Loucy (cell line): ENCODE data around the gene ASZ1.

ENCODE experiments used
- H2AFZ ChIP-seq: fragments of 200-600 bp; sonication (generic); 2 replicates; pipeline ENCODE4 v1.6.0; 2016; ENCODE audit warnings: antibody characterized with exemption, mild to moderate bottlenecking, low read length, moderate library complexity
- H3F3A ChIP-seq: fragments of 200-600 bp; 2 replicates; pipeline ENCODE4 v1.6.0; 2016; ENCODE audit warnings: antibody characterized with exemption, low read depth, mild to moderate bottlenecking
- H3K27me3 ChIP-seq: fragments of 200-600 bp; sonication (generic); 2 replicates; pipeline ENCODE4 v1.6.1; 2014; ENCODE audit warnings: low read length, mild to moderate bottlenecking; ENCODE audit not compliant: insufficient read depth, poor library complexity, severe bottlenecking
- H3K36me3 ChIP-seq: fragments of 200-600 bp; sonication (generic); 2 replicates; pipeline ENCODE4 v1.6.1; 2016; ENCODE audit warnings: low read length; ENCODE audit not compliant: insufficient read depth
- H3K4me1 ChIP-seq: fragments of 200-600 bp; sonication (generic); 2 replicates; pipeline ENCODE4 v1.5.1; 2014; ENCODE audit warnings: low read length, mild to moderate bottlenecking; ENCODE audit not compliant: insufficient read depth, poor library complexity, severe bottlenecking
- H3K4me2 ChIP-seq: fragments of 200-600 bp; sonication (generic); 2 replicates; pipeline ENCODE4 v1.6.0; 2014; ENCODE audit warnings: antibody characterized with exemption, low read length, low read depth, mild to moderate bottlenecking; ENCODE audit not compliant: poor library complexity, severe bottlenecking
- H3K4me3 ChIP-seq: fragments of 200-600 bp; sonication (generic); 2 replicates; pipeline ENCODE4 v1.5.1; 2014; ENCODE audit warnings: low read length, mild to moderate bottlenecking, mixed read lengths; ENCODE audit not compliant: poor library complexity, severe bottlenecking
- H3K79me2 ChIP-seq: fragments of 200-600 bp; sonication (generic); 2 replicates; pipeline ENCODE4 v1.6.1; 2014; ENCODE audit warnings: low read length; ENCODE audit not compliant: insufficient read depth
- H3K9ac ChIP-seq: fragments of 200-600 bp; sonication (generic); 2 replicates; pipeline ENCODE4 v1.6.0; 2014; ENCODE audit warnings: mild to moderate bottlenecking, low read depth, low read length, moderate library complexity; ENCODE audit not compliant: poor library complexity, severe bottlenecking
- H3K9me2 ChIP-seq: fragments of 200-600 bp; sonication (generic); replicated peaks from 2 replicates; pipeline ENCODE4 v1.6.1; 2016; ENCODE audit warnings: low read depth, low read length, mixed read lengths
- H3K9me3 ChIP-seq: fragments of 200-600 bp; sonication (generic); 2 replicates; pipeline ENCODE4 v1.6.1; 2014; ENCODE audit warnings: mild to moderate bottlenecking, antibody characterized with exemption, low read length, low read depth; ENCODE audit not compliant: insufficient read depth
- H4K20me1 ChIP-seq: fragments of 200-600 bp; sonication (generic); 2 replicates; pipeline ENCODE4 v1.6.0; 2014; ENCODE audit warnings: antibody characterized with exemption, low read length, mild to moderate bottlenecking; ENCODE audit not compliant: insufficient read depth, poor library complexity, severe bottlenecking
- EZH2phosphoT487 ChIP-seq: fragments of 200-600 bp; IDR thresholded peaks from 2 replicates; pipeline ENCODE4 v1.6.1; 2018; ENCODE audit warnings: antibody characterized with exemption, mild to moderate bottlenecking, moderate library complexity, borderline replicate concordance
- TF ChIP-seq, protein P1 (sequence below): fragments of 200-600 bp; sonication (generic); conservative IDR thresholded peaks from 2 replicates; pipeline ENCODE4 v1.5.1; 2014; ENCODE audit warnings: mild to moderate bottlenecking, antibody characterized with exemption, low read length

The ASZ1 gene

DNA sequence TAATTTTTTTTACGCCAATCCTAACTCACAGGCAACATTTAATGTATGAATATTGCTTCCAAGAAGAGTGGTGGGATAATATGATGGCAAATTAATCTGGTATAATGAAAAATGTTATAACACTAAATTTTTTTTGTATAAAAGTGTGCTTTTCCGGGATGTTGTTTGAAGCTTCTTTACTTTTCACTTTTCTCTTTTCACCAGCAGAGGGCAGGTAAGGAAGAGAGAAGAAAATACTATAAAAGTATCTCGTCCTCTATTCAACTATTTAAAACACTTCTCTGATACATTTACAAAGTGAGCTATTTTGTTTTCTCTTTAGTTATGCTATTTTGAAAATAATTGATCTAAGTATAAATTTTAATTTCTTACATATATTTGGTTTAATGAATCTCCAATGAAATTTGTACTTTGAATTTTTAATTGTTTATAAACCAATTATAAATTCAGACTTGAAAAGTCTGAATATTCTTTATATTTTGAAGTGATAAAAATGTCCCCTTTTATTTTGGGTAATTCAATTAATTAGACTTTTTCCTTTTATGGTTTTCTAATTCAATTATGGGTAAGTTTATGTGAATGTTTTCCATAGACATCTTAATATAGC is 31.8 kb upstream of the ASZ1 start:
- no peaks in the 10 kb centered on the region for H4K20me1 ChIP-seq
- H3K79me2 ChIP-seq = no peaks in the 10 kb centered on the region
- H3K9me3 ChIP-seq = no peaks in the 10 kb centered on the region
- TF ChIP-seq EZH2phosphoT487 = no peak
- TF ChIP-seq, protein P1, sequence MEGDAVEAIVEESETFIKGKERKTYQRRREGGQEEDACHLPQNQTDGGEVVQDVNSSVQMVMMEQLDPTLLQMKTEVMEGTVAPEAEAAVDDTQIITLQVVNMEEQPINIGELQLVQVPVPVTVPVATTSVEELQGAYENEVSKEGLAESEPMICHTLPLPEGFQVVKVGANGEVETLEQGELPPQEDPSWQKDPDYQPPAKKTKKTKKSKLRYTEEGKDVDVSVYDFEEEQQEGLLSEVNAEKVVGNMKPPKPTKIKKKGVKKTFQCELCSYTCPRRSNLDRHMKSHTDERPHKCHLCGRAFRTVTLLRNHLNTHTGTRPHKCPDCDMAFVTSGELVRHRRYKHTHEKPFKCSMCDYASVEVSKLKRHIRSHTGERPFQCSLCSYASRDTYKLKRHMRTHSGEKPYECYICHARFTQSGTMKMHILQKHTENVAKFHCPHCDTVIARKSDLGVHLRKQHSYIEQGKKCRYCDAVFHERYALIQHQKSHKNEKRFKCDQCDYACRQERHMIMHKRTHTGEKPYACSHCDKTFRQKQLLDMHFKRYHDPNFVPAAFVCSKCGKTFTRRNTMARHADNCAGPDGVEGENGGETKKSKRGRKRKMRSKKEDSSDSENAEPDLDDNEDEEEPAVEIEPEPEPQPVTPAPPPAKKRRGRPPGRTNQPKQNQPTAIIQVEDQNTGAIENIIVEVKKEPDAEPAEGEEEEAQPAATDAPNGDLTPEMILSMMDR = peak; percentile 77
- no peaks in the 10 kb centered on the region for H3K4me1 ChIP-seq
- no peak overlapping the region for H3K4me3 ChIP-seq
- H3K9ac ChIP-seq = no peak overlapping the region
- no peak overlapping the region for H3K4me2 ChIP-seq
- no peak overlapping the region for H2AFZ ChIP-seq
- H3K36me3 ChIP-seq = no peaks in the 10 kb centered on the region
- no peaks in the 10 kb centered on the region for H3F3A ChIP-seq
- H3K9me2 ChIP-seq = no peaks in the 10 kb centered on the region
- H3K27me3 ChIP-seq = no peaks in the 10 kb centered on the region

DNA sequence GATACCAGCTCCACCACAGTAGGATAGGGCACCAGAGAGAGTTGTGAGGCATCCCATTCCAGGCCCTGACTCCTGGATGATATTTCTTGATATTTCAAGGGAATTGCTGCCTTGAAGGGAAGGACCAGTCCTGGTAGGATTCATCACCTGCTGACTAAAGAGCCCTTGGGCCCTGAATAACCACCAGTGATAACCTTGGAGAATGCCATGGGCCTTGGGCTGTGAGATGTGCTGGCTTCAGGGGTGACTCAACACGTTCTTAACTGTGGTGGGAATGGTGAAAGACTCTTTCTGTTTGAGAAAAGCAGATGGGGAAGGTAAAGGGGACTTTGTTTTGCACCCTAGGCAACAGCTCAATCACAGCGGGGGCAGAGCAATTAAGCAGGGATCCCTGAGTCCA is 21.4 kb upstream of the ASZ1 start:
- H3K4me3 ChIP-seq = no peak overlapping the region
- H3K4me1 ChIP-seq = no peaks in the 10 kb centered on the region
- no peaks in the 10 kb centered on the region for H3K36me3 ChIP-seq
- peaks cover 4% of the 10 kb centered on the region for H3K27me3 ChIP-seq
- no peak for TF ChIP-seq EZH2phosphoT487
- TF ChIP-seq, protein P1 = no peak
- H3K79me2 ChIP-seq = no peaks in the 10 kb centered on the region
- H3K9ac ChIP-seq = no peak overlapping the region
- no peaks in the 10 kb centered on the region for H3F3A ChIP-seq
- no peaks in the 10 kb centered on the region for H4K20me1 ChIP-seq
- H2AFZ ChIP-seq = no peak overlapping the region
- no peaks in the 10 kb centered on the region for H3K9me3 ChIP-seq
- no peaks in the 10 kb centered on the region for H3K9me2 ChIP-seq
- H3K4me2 ChIP-seq = no peak overlapping the region

DNA sequence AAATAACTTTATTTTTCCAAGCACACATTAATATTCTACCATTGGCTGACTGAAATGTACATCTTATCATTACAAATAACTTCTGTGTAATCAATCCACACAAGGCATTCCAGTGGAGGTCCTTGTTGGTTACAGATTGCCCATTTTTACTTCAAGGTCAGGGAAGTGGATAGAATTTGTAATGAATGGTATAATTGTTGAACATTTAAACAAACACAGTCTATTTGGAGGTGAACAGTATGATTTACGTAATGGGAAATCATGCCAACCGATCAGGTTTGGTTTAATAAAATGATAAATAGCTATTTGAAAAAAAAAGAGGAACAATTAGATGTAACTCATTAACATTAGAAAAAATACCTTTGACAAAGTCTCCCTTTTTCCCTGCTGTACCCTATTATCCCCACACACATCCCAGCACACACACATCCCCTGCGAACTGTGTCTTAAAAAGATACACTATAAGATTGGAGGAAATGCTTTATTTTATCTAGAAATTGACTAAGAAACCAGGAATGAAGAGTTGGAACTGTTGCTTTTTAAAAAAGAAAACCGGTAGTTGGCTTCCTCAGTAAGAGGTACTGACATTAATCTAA is 19.0 kb upstream of the ASZ1 start:
- no peaks in the 10 kb centered on the region for H3K4me1 ChIP-seq
- no peaks in the 10 kb centered on the region for H3K36me3 ChIP-seq
- H3K27me3 ChIP-seq = peaks cover 4% of the 10 kb centered on the region
- H3K4me3 ChIP-seq = no peak overlapping the region
- H3K4me2 ChIP-seq = no peak overlapping the region
- TF ChIP-seq, protein P1 = no peak
- no peak for TF ChIP-seq EZH2phosphoT487
- no peaks in the 10 kb centered on the region for H3F3A ChIP-seq
- H3K9me3 ChIP-seq = no peaks in the 10 kb centered on the region
- no peak overlapping the region for H3K9ac ChIP-seq
- H3K9me2 ChIP-seq = no peaks in the 10 kb centered on the region
- H3K79me2 ChIP-seq = no peaks in the 10 kb centered on the region
- H4K20me1 ChIP-seq = no peaks in the 10 kb centered on the region
- H2AFZ ChIP-seq = no peak overlapping the region
